Pons (tissue), 1 donor: ENCODE results near the gene CSF3.
A peak's percentile ranks its signal among the peaks of the same experiment; 100 is the strongest.

Experiments used
- DNase-seq: peaks from one replicate; pipeline ENCODE4 v3.0.0-alpha.2; 2016; ENCODE audit warnings: low spot score

The CSF3 gene, protein sequence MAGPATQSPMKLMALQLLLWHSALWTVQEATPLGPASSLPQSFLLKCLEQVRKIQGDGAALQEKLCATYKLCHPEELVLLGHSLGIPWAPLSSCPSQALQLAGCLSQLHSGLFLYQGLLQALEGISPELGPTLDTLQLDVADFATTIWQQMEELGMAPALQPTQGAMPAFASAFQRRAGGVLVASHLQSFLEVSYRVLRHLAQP

GRCh38 chr17:40015005-40015997 lies at the start of gene CSF3:
CSF3 (plus strand) TSS chr17:40015440; CDS start chr17:40015475, 35 bp downstream.
- no peak for DNase-seq

GRCh38 chr17:39966771-39967170 lies 48.5 kb upstream of the CSF3 start:
- no peak for DNase-seq

GRCh38 chr17:39968761-39969160 lies 46.5 kb upstream of the CSF3 start:
- DNase-seq, result no peak

GRCh38 chr17:39969375-39969774 lies 45.9 kb upstream of the CSF3 start:
- no peak for DNase-seq

GRCh38 chr17:39970157-39970692 lies 45.0 kb upstream of the CSF3 start:
- no peak for DNase-seq

- no peak for DNase-seq
These were observed 44.1 kb upstream of the CSF3 start for GRCh38 chr17:39971076-39971603.

DNA sequence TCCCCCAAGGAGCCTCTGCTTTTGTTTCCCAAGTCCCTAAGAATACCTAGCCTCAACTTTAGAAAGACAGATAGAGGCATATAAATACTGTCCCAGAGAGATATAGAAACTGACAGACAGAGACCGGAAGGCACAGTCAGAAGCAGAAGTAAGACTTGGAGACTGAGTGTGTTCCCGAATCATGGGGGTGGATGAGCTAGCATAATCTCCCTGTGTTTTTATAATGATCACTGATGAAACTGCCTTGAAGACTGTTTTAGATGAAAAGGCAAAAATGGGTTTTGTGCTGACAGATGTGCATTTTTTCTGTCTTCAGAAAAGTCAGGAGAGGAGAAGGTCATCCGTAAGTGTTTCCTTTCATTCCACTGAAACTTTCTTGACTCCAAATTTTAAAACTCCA lies 43.0 kb upstream of the CSF3 start:
- DNase-seq, result no peak

DNA sequence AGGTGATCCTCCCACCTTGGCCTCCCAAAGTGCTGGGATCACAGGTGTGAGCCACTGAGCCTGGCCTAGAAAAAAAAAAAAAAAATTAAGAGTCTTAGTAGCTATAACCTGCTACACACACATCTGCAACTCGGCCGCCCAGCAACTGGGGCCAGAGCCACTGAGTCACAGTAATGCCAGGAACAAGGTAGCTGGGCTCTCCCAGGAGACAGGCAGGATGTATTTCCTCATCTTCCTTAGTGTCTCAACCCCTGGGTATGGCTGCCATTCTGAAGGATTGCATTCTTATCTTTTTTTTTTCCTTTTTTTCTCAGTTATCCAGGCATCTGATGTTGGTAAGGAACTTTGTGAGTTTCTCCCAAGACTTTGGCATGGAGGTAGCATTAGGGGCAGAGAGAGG lies 41.7 kb upstream of the CSF3 start:
- DNase-seq, result no peak

DNA sequence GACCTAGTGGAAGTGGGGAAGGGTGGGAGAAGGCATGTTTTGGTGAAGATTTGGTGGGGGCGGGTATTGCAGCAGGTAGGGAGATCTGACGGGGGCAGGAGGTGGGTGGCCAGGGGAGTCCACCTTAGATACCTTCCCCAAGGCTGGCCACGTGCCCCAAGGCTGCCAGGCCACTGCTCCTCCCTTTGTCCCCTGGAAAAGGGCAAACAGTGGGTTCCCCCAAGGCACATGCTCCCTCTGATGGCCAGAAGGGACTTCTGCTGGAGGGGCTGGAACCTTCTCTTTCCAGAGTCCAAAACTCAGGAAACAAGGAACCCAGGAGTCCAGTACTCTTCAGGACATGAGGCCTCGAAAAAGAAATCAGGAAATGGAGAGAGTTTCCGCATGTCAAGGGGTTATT lies 40.8 kb upstream of the CSF3 start:
- DNase-seq, result no peak

- no peak for DNase-seq
These were observed 39.4 kb upstream of the CSF3 start for GRCh38 chr17:39975801-39976200.

- DNase-seq, result peak; percentile 17
These were observed 36.1 kb upstream of the CSF3 start for GRCh38 chr17:39979016-39979670.

- DNase-seq, result no peak
These were observed 35.3 kb upstream of the CSF3 start for GRCh38 chr17:39979893-39980350.

GRCh38 chr17:39980351-39981206 lies 34.7 kb upstream of the CSF3 start, which contains the start of gene PSMD3:
PSMD3 (plus strand) TSS chr17:39980807; CDS start chr17:39980971, 164 bp downstream.
- peak; percentile 100 for DNase-seq

GRCh38 chr17:39981207-39981741 lies 34.0 kb upstream of the CSF3 start:
- peak; percentile 10 for DNase-seq

GRCh38 chr17:39981766-39982375 lies 33.4 kb upstream of the CSF3 start:
- peak; percentile 16 for DNase-seq

DNA sequence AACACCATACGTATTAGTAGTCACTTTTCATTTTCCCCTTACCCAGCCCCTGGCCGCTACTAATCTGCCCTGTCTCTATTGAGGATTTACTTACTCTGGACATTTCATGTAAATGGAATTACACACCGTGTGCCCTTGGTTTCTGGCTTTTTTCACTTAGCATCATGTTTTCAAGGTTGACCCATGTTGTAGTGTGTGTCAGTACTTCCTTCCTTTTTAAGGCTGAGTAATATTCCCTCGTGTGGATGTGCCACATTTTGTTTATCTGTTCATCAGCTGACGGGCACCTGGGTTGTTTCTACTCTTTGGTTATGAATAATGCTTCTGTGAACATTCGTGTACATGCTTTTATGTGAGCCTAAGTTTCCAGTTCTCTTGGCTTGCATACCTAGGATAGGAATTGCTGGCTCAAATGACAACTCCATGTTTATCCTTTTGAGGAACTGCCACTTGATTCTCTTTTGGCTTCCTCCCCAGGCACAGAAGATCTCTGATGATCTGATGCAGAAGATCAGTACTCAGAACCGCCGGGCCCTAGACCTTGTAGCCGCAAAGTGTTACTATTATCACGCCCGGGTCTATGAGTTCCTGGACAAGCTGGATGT lies 26.9 kb upstream of the CSF3 start:
- no peak for DNase-seq

- DNase-seq, result no peak
These were observed 20.8 kb upstream of the CSF3 start for GRCh38 chr17:39994448-39994847.

DNA sequence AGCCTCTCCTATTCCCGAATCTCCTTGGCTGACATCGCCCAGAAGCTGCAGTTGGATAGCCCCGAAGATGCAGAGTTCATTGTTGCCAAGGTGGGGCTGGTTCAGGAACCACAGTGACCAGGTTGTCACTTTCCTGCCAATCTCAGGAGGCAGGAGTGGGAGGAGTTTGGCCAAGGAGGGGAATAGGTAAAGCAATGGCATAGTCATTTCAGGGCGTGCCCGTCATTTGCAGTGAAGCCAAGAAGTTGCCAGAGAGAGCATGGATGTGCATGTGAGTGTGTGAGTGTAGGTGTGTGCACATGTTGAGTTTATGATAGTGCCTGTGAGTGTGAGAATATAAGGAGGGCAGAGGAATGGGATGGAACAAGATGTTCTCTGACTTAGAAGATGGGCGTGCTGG lies 19.8 kb upstream of the CSF3 start:
- DNase-seq, result no peak

- no peak for DNase-seq
These were observed 19.1 kb upstream of the CSF3 start for GRCh38 chr17:39996162-39996561.

GRCh38 chr17:39996800-39997199 lies 18.4 kb upstream of the CSF3 start:
- DNase-seq, result no peak
